Stomach smooth muscle (tissue), 2 donors: ENCODE measurements around the gene NRXN3.
"Not testable (repeated sequence)": the region's sequence is repeated elsewhere in the genome, so short reads cannot be mapped to it uniquely, and the experiment has no call there.

ENCODE experiments used
- H3K27ac ChIP-seq: one replicate; pipeline ENCODE4 v1.7.0; 2013; ENCODE audit warnings: mild to moderate bottlenecking, low read length, inconsistent platforms
- H3K27me3 ChIP-seq, 2 donors: one replicate each; pipeline ENCODE4 v1.7.0; 2013; ENCODE audit warnings: low read length in 2 of 2; ENCODE audit not compliant: insufficient read depth in 2 of 2, control insufficient read depth in 1 of 2
- H3K36me3 ChIP-seq, 2 donors: one replicate each; pipeline ENCODE4 v1.7.0; 2013; ENCODE audit warnings: low read length in 2 of 2; ENCODE audit not compliant: control insufficient read depth in 2 of 2, insufficient read depth in 2 of 2
- H3K4me1 ChIP-seq: one replicate; pipeline ENCODE4 v1.7.0; 2013; ENCODE audit warnings: low read length; ENCODE audit not compliant: control insufficient read depth, insufficient read depth
- H3K4me3 ChIP-seq, 2 donors: one replicate each; pipeline ENCODE4 v1.7.0; 2013; ENCODE audit warnings: low read length in 2 of 2
- H3K9ac ChIP-seq, 2 donors: one replicate each; pipeline ENCODE4 v1.7.0; 2013; ENCODE audit warnings: low read length in 2 of 2, mild to moderate bottlenecking in 1 of 2
- H3K9me3 ChIP-seq, 2 donors: one replicate each; pipeline ENCODE4 v1.7.0; 2013; ENCODE audit warnings: low read length in 2 of 2; ENCODE audit not compliant: control insufficient read depth in 2 of 2
- donor health status: healthy.
- donor health status: Pancreatic carcinoma.

Gene NRXN3

GRCh38 chr14:79016828-79017505 is 846.8 kb downstream of the NRXN3 start:
- Histone ChIP-seq H3K27ac (no peak overlapping the region), H3K4me3 (no peak overlapping the region), H3K4me1 (no peaks in the 10 kb centered on the region), H3K36me3 (no peaks in the 10 kb centered on the region), H3K9me3 (no peaks in the 10 kb centered on the region), H3K9ac (no peak overlapping the region), H3K27me3 (no peaks in the 10 kb centered on the region)

- Histone ChIP-seq H3K27ac (no peak overlapping the region), H3K4me3 (no peak overlapping the region), H3K9ac (no peak overlapping the region), H3K4me1 (no peaks in the 10 kb centered on the region), H3K36me3 (no peaks in the 10 kb centered on the region), H3K27me3 (no peaks in the 10 kb centered on the region), H3K9me3 (no peaks in the 10 kb centered on the region)
Measured at GRCh38 chr14:79017561-79017960, 847.4 kb downstream of the NRXN3 start.

- no peak overlapping the region for H3K27ac ChIP-seq
- H3K4me3 ChIP-seq, result no peak overlapping the region
- no peaks in the 10 kb centered on the region for H3K9me3 ChIP-seq
- H3K4me1 ChIP-seq, result no peaks in the 10 kb centered on the region
- no peaks in the 10 kb centered on the region for H3K36me3 ChIP-seq
- H3K27me3 ChIP-seq, result no peaks in the 10 kb centered on the region
- no peak overlapping the region for H3K9ac ChIP-seq
Measured at GRCh38 chr14:79018836-79019235, 848.7 kb downstream of the NRXN3 start.

GRCh38 chr14:79019898-79020297 is 849.7 kb downstream of the NRXN3 start:
- H3K36me3 ChIP-seq, H3K27me3 ChIP-seq, H3K9ac ChIP-seq, H3K27ac ChIP-seq, H3K9me3 ChIP-seq, H3K4me3 ChIP-seq, H3K4me1 ChIP-seq: not testable (repeated sequence)

- no peaks in the 10 kb centered on the region for H3K27me3 ChIP-seq
- no peaks in the 10 kb centered on the region for H3K36me3 ChIP-seq
- no peaks in the 10 kb centered on the region for H3K4me1 ChIP-seq
- H3K27ac ChIP-seq, result no peak overlapping the region
- no peaks in the 10 kb centered on the region for H3K9me3 ChIP-seq
- no peak overlapping the region for H3K4me3 ChIP-seq
- no peak overlapping the region for H3K9ac ChIP-seq
Measured at GRCh38 chr14:79021766-79022165, 851.6 kb downstream of the NRXN3 start.

GRCh38 chr14:79027138-79027537 is 857.0 kb downstream of the NRXN3 start:
- Histone ChIP-seq H3K27ac (no peak overlapping the region), H3K4me1 (no peaks in the 10 kb centered on the region)

GRCh38 chr14:79028281-79028680 is 858.1 kb downstream of the NRXN3 start:
- Histone ChIP-seq H3K36me3 (no peaks in the 10 kb centered on the region), H3K4me3 (no peak overlapping the region), H3K4me1 (no peaks in the 10 kb centered on the region), H3K9ac (no peak overlapping the region), H3K9me3 (no peaks in the 10 kb centered on the region), H3K27ac (no peak overlapping the region), H3K27me3 (no peaks in the 10 kb centered on the region)

More at GRCh38 chr14:79027138-79027537, 857.0 kb downstream of the NRXN3 start:
- H3K27me3 ChIP-seq, result no peaks in the 10 kb centered on the region
- H3K9me3 ChIP-seq, result no peaks in the 10 kb centered on the region
- H3K36me3 ChIP-seq, result no peaks in the 10 kb centered on the region
- no peak overlapping the region for H3K9ac ChIP-seq
- H3K4me3 ChIP-seq, result no peak overlapping the region

- Histone ChIP-seq H3K9ac (no peak overlapping the region), H3K27ac (no peak overlapping the region), H3K4me1 (no peaks in the 10 kb centered on the region), H3K27me3 (no peaks in the 10 kb centered on the region), H3K36me3 (no peaks in the 10 kb centered on the region), H3K4me3 (no peak overlapping the region), H3K9me3 (peaks cover 5% of the 10 kb centered on the region in 2 donors)
Measured at GRCh38 chr14:79036441-79036840, 866.3 kb downstream of the NRXN3 start.

GRCh38 chr14:79037106-79037505 is 866.9 kb downstream of the NRXN3 start:
- Histone ChIP-seq H3K9me3 (peaks cover 5% of the 10 kb centered on the region in 2 donors), H3K36me3 (no peaks in the 10 kb centered on the region), H3K9ac (no peak overlapping the region), H3K27ac (no peak overlapping the region), H3K27me3 (no peaks in the 10 kb centered on the region), H3K4me1 (no peaks in the 10 kb centered on the region), H3K4me3 (no peak overlapping the region)

GRCh38 chr14:79037593-79037992 is 867.4 kb downstream of the NRXN3 start:
- H3K9ac ChIP-seq, result no peak overlapping the region
- H3K4me1 ChIP-seq, result no peaks in the 10 kb centered on the region
- H3K9me3 ChIP-seq, result peaks cover 5% of the 10 kb centered on the region in 2 donors
- no peaks in the 10 kb centered on the region for H3K27me3 ChIP-seq
- H3K4me3 ChIP-seq, result no peak overlapping the region
- H3K27ac ChIP-seq, result no peak overlapping the region
- H3K36me3 ChIP-seq, result no peaks in the 10 kb centered on the region

- Histone ChIP-seq H3K36me3 (no peaks in the 10 kb centered on the region), H3K4me1 (no peaks in the 10 kb centered on the region), H3K9ac (no peak overlapping the region), H3K27ac (no peak overlapping the region), H3K4me3 (no peak overlapping the region), H3K9me3 (peaks cover 5% of the 10 kb centered on the region in 2 donors), H3K27me3 (no peaks in the 10 kb centered on the region)
Measured at GRCh38 chr14:79040790-79041189, 870.6 kb downstream of the NRXN3 start.
